ENCODE measurements around the gene CUL7.
A peak's percentile ranks its signal among the peaks of the same experiment; 100 is the strongest.

CUL7 gene

GRCh38 chr6:43053545-43054205, at the start of gene CUL7:
Gene CUL7 (minus strand): TSS chr6:43053851. CDS start chr6:43052788, 1,063 bp downstream.
- no peak for TF ChIP-seq CTCF (IDR thresholded peaks at IDR 0.05)
- H3K27ac ChIP-seq: peak within 1 kb of the TSS; percentile 88
- H3K4me3 ChIP-seq (ENCODE audit: low read depth in 1 of 2, low read length in 1 of 2): peak within 1 kb of the TSS; percentile 74 to 84
- H3K4me1 ChIP-seq (ENCODE audit: control insufficient read depth in 1 of 2, insufficient read depth in 1 of 2, low read depth in 1 of 2, low read length in 1 of 2): peaks cover 18 to 23% of the 10 kb centered on the region in 2 experiments
- H3K9me3 ChIP-seq: no peaks in the 10 kb centered on the region
- no peaks in the 10 kb centered on the region for H3K27me3 ChIP-seq
- peaks cover 16% of the 10 kb centered on the region for H3K36me3 ChIP-seq

- H3K27ac ChIP-seq: no peak overlapping the region
- no peaks in the 10 kb centered on the region for H3K4me1 ChIP-seq (ENCODE audit: control insufficient read depth in 1 of 2, insufficient read depth in 1 of 2, low read depth in 1 of 2, low read length in 1 of 2)
- no peak for TF ChIP-seq CTCF (IDR thresholded peaks at IDR 0.05)
- H3K4me3 ChIP-seq (ENCODE audit: low read depth in 1 of 2, low read length in 1 of 2): no peak overlapping the region
- no peaks in the 10 kb centered on the region for H3K36me3 ChIP-seq
- no peaks in the 10 kb centered on the region for H3K9me3 ChIP-seq
- H3K27me3 ChIP-seq: no peaks in the 10 kb centered on the region
These were observed 47.8 kb upstream of the CUL7 start for GRCh38 chr6:43101497-43101896.

- no peaks in the 10 kb centered on the region for H3K9me3 ChIP-seq
- H3K4me1 ChIP-seq (ENCODE audit: control insufficient read depth in 1 of 2, insufficient read depth in 1 of 2, low read depth in 1 of 2, low read length in 1 of 2): no peaks in the 10 kb centered on the region
- no peak overlapping the region for H3K27ac ChIP-seq
- no peak overlapping the region for H3K4me3 ChIP-seq (ENCODE audit: low read depth in 1 of 2, low read length in 1 of 2)
- no peak for TF ChIP-seq CTCF (IDR thresholded peaks at IDR 0.05)
- no peaks in the 10 kb centered on the region for H3K27me3 ChIP-seq
- H3K36me3 ChIP-seq: no peaks in the 10 kb centered on the region
These were observed 43.9 kb upstream of the CUL7 start for GRCh38 chr6:43097502-43097901.

- Histone ChIP-seq H3K4me1 (ENCODE audit: control insufficient read depth in 1 of 2, insufficient read depth in 1 of 2, low read depth in 1 of 2, low read length in 1 of 2) (no peaks in the 10 kb centered on the region), H3K27ac (no peak overlapping the region), H3K4me3 (ENCODE audit: low read depth in 1 of 2, low read length in 1 of 2) (no peak overlapping the region), H3K27me3 (no peaks in the 10 kb centered on the region), H3K9me3 (no peaks in the 10 kb centered on the region), H3K36me3 (no peaks in the 10 kb centered on the region)
- no peak for TF ChIP-seq CTCF (IDR thresholded peaks at IDR 0.05)
These were observed 43.4 kb upstream of the CUL7 start for GRCh38 chr6:43097098-43097489.

- no peaks in the 10 kb centered on the region for H3K4me1 ChIP-seq (ENCODE audit: control insufficient read depth in 1 of 2, insufficient read depth in 1 of 2, low read depth in 1 of 2, low read length in 1 of 2)
- H3K36me3 ChIP-seq: no peaks in the 10 kb centered on the region
- no peak for TF ChIP-seq CTCF (IDR thresholded peaks at IDR 0.05)
- H3K4me3 ChIP-seq (ENCODE audit: low read depth in 1 of 2, low read length in 1 of 2): no peak overlapping the region
- no peaks in the 10 kb centered on the region for H3K27me3 ChIP-seq
- H3K9me3 ChIP-seq: no peaks in the 10 kb centered on the region
- no peak overlapping the region for H3K27ac ChIP-seq
These were observed 42.9 kb upstream of the CUL7 start for GRCh38 chr6:43096451-43097097.

Data from neutrophil (primary cell).